K562 (cell line): ENCODE data around the gene S100P. TPM values are rescaled to one million over a fixed set of nuclear protein-coding genes. Genes with fewer than 3 reads are reported as not detected.

ENCODE experiments used
- ATAC-seq: fragments of 200-7000 bp; cut with Tn5 transposase; 3 replicates; pipeline ENCODE4 v1.9.1; 2020; ENCODE audit warnings: moderate library complexity
- BruUV-seq: library from RNA; stranded (reverse); fragments of 400-500 nt; replicated peaks from 2 replicates; lab custom pipeline; 2021; lab: Mats Ljungman, UMichigan
- CTCF ChIA-PET: fragments of 300-600 bp; formaldehyde crosslinking; extraction: SDS; loops from one replicate; lab custom pipeline; 2021; ENCODE audit warnings: low intra/inter-chr PET ratio; lab: Yijun Ruan, JAX
- POLR2A ChIA-PET: fragments of 300-600, 350-650 bp; sonication (Branson Sonifier 250); formaldehyde crosslinking; extraction: SDS; loops from one replicate; lab custom pipeline; 2021; ENCODE audit warnings: antibody characterized with exemption, inconsistent platforms; lab: Yijun Ruan, JAX
- DNase-seq, 4 experiments: peaks; one replicate each; pipeline versions ENCODE4 v3.0.0 to v3.0.0-alpha.2; 2011 to 2018; ENCODE audit warnings: low spot score in 3 of 4, mixed read lengths in 3 of 4; ENCODE audit errors: extremely low read depth in 1 of 4
- FAIRE-seq: peaks from 2 replicates; lab custom pipeline; 2011; peaks lifted over from hg19 to GRCh38; lab: Jason Lieb, UNC
- H2AFZ ChIP-seq: 2 replicates; pipeline ENCODE4 v1.6.0; 2011; ENCODE audit warnings: low read depth, low read length, control low read depth, inconsistent platforms
- H3K27ac ChIP-seq: fragments of 200-600 bp; 3 replicates; pipeline ENCODE4 v1.8.0; 2011; ENCODE audit warnings: low read depth, mild to moderate bottlenecking, control low read depth, inconsistent platforms, low read length, moderate library complexity, mixed read lengths; ENCODE audit errors: extremely low read depth
- H3K27me3 ChIP-seq, 2 experiments: fragments of 300-600 bp in 1 of 2; 2 replicates in 1 of 2; 3 replicates in 1 of 2; pipeline versions ENCODE4 v1.6.0 to v1.8.0; 2011; ENCODE audit warnings: inconsistent platforms in 2 of 2, low read length in 2 of 2, mild to moderate bottlenecking in 1 of 2, mixed read lengths in 1 of 2, moderate library complexity in 1 of 2; ENCODE audit not compliant: control insufficient read depth in 2 of 2, insufficient read depth in 2 of 2
- H3K36me3 ChIP-seq: fragments of 300-600 bp; 3 replicates; pipeline ENCODE4 v1.8.0; 2011; ENCODE audit warnings: mild to moderate bottlenecking, low read length, inconsistent platforms; ENCODE audit not compliant: control insufficient read depth, insufficient read depth
- H3K4me1 ChIP-seq, 2 experiments: fragments of 200-600 bp in 1 of 2; replicated peaks in 1 of 2; 2 replicates in 1 of 2; 3 replicates in 1 of 2; pipeline versions ENCODE4 v1.5.1 to v1.8.0; 2011; ENCODE audit warnings: inconsistent platforms in 2 of 2, low read length in 2 of 2, mild to moderate bottlenecking in 1 of 2, mixed read lengths in 1 of 2, moderate library complexity in 1 of 2; ENCODE audit not compliant: control insufficient read depth in 2 of 2, insufficient read depth in 2 of 2
- H3K4me2 ChIP-seq: 2 replicates; pipeline ENCODE4 v1.6.1; 2011; ENCODE audit warnings: low read length, control low read depth, inconsistent platforms, mixed read lengths; ENCODE audit not compliant: insufficient read depth
- H3K4me3 ChIP-seq: fragments of 200-600 bp; sonication (generic), shearing (Covaris generic); 2 replicates; pipeline ENCODE4 v1.5.1; 2016; ENCODE audit warnings: control low read depth, inconsistent platforms
- H3K79me2 ChIP-seq: fragments of 200-600 bp; 3 replicates; pipeline ENCODE4 v1.8.0; 2011; ENCODE audit warnings: low read length, inconsistent platforms; ENCODE audit not compliant: control insufficient read depth, insufficient read depth
- H3K9ac ChIP-seq, 2 experiments: 2 replicates each; pipeline versions ENCODE4 v1.6.0 to v1.6.1; 2011; ENCODE audit warnings: low read depth in 2 of 2, low read length in 2 of 2, control low read depth in 1 of 2, inconsistent platforms in 1 of 2, mild to moderate bottlenecking in 1 of 2, mixed read lengths in 1 of 2; ENCODE audit not compliant: insufficient read depth in 1 of 2
- H3K9me1 ChIP-seq: one replicate; pipeline ENCODE4 v1.6.0; 2011; ENCODE audit warnings: inconsistent platforms, mild to moderate bottlenecking, low read length, moderate library complexity; ENCODE audit not compliant: control insufficient read depth, insufficient read depth
- H3K9me3 ChIP-seq: replicated peaks from 2 replicates; pipeline ENCODE4 v1.5.1; 2011; ENCODE audit warnings: low read depth, low read length, inconsistent platforms; ENCODE audit not compliant: control insufficient read depth, insufficient read depth
- H4K20me1 ChIP-seq: replicated peaks from 2 replicates; pipeline ENCODE4 v1.6.1; 2011; ENCODE audit warnings: low read length, inconsistent platforms, mixed read lengths; ENCODE audit not compliant: control insufficient read depth, insufficient read depth
- BRD9 ChIP-seq: fragments of 450-650 bp; IDR thresholded peaks from 2 replicates; pipeline ENCODE4 v1.6.1; 2018; ENCODE audit warnings: low read depth; ENCODE audit not compliant: partially characterized antibody
- DNMT1 ChIP-seq: fragments of 450-650 bp; IDR thresholded peaks from 2 replicates; pipeline ENCODE4 v1.6.1; 2016; ENCODE audit warnings: antibody characterized with exemption, mild to moderate bottlenecking
- HLTF ChIP-seq: fragments of 450-650 bp; IDR thresholded peaks from 2 replicates; pipeline ENCODE4 v1.6.1; 2016
- MAZ ChIP-seq, 2 experiments: fragments of 450-650 bp in 1 of 2; sonication (generic) in 1 of 2; formaldehyde crosslinking; IDR thresholded peaks in 1 of 2; conservative IDR thresholded peaks in 1 of 2; 2 replicates each; pipeline versions ENCODE4 v1.4.0 to v1.5.0; 2020; ENCODE audit warnings: mild to moderate bottlenecking in 1 of 2, missing genetic modification reagents in 1 of 2
- MTA3 ChIP-seq: fragments of 450-650 bp; formaldehyde crosslinking; IDR thresholded peaks from 2 replicates; pipeline ENCODE4 v1.6.1; 2017; ENCODE audit warnings: mild to moderate bottlenecking, borderline replicate concordance
- NEUROD1 ChIP-seq: fragments of 150-350 bp; IDR thresholded peaks from 2 replicates; pipeline ENCODE4 v1.6.1; 2014; ENCODE audit warnings: borderline replicate concordance, low read length, low read depth; ENCODE audit not compliant: partially characterized antibody
- NR2C2 ChIP-seq, 2 experiments: fragments of 200-800 bp in 1 of 2; sonication (Bioruptor generic) in 1 of 2; sonication (generic) in 1 of 2; formaldehyde crosslinking in 1 of 2; IDR thresholded peaks; 2 replicates each; pipeline versions ENCODE4 v1.6.1 to v1.8.0; 2016 to 2022; ENCODE audit warnings: mild to moderate bottlenecking in 1 of 2, missing compliant biosample characterization in 1 of 2, missing genetic modification characterization in 1 of 2, missing genetic modification reagents in 1 of 2
- PCBP2 ChIP-seq: fragments of 200-400 bp; formaldehyde crosslinking; IDR thresholded peaks from 2 replicates; pipeline ENCODE4 v1.6.1; 2018; ENCODE audit warnings: low read length, low read depth, mild to moderate bottlenecking, moderate library complexity; ENCODE audit not compliant: poor library complexity, severe bottlenecking
- SAFB ChIP-seq: fragments of 200-400 bp; formaldehyde crosslinking; IDR thresholded peaks from 2 replicates; pipeline ENCODE4 v1.6.1; 2017; ENCODE audit warnings: low read depth, low read length, borderline replicate concordance
- SMC3 ChIP-seq: conservative IDR thresholded peaks from 2 replicates; pipeline ENCODE4 v1.6.1; 2011; ENCODE audit warnings: low read depth, low read length, improper control_type of control experiment; ENCODE audit not compliant: insufficient read depth
- VEZF1 ChIP-seq: fragments of 200-800 bp; sonication (Bioruptor generic); IDR thresholded peaks from 2 replicates; pipeline ENCODE4 v1.6.1; 2017; ENCODE audit warnings: missing genetic modification characterization, missing compliant biosample characterization
- ZFX ChIP-seq: sonication (generic); formaldehyde crosslinking; IDR thresholded peaks from 2 replicates; pipeline ENCODE4 v1.8.0; 2022; ENCODE audit warnings: mild to moderate bottlenecking, missing genetic modification reagents, moderate library complexity
- ZNF212 ChIP-seq: fragments of 450-650 bp; formaldehyde crosslinking; IDR thresholded peaks from 2 replicates; pipeline ENCODE4 v1.4.0; 2020; ENCODE audit warnings: mild to moderate bottlenecking
- ZNF354B ChIP-seq: fragments of 250-450 bp; sonication (Bioruptor Pico); IDR thresholded peaks from 2 replicates; pipeline ENCODE4 v1.4.0; 2020
- ZNF696 ChIP-seq: fragments of 250-450 bp; sonication (Bioruptor Pico); conservative IDR thresholded peaks from 2 replicates; pipeline ENCODE4 v1.4.0; 2020; ENCODE audit warnings: mild to moderate bottlenecking, moderate library complexity
- ZNF766 ChIP-seq: fragments of 200-800 bp; sonication (Bioruptor generic); conservative IDR thresholded peaks from 2 replicates; pipeline ENCODE4 v1.6.1; 2016; ENCODE audit warnings: missing genetic modification characterization, missing compliant biosample characterization
- WGBS: fragments of 100-300 bp; shearing (Covaris generic); methylation state at CpG from one replicate; pipeline ENCODE4 v1.1.6; 2016; ENCODE audit warnings: low coverage, mixed read lengths; ENCODE audit not compliant: insufficient coverage; ENCODE audit errors: missing lambda C conversion rate; 5-methylcytosine and 5-hydroxymethylcytosine counted together
- in situ Hi-C: fragments of 300-500 bp; cut with MboI; formaldehyde crosslinking; loops from 4 replicates; pipeline ENCODE4 v1.15.0; 2018; ENCODE audit warnings: inconsistent platforms, mixed read lengths
- intact Hi-C: fragments of 100-400 bp; cut with micrococcal nuclease; formaldehyde crosslinking; loops from 2 replicates; pipeline ENCODE4 v1.14.2; 2022
- polyA plus RNA-seq, 8 experiments: library from polyadenylated mRNA; depleted of rRNA in 4 of 8; stranded (reverse) in 5 of 8; unstranded in 3 of 8; fragments of >200 nt; fragmentation: Nextera tagmentation in 2 of 8; fragmentation: Illumina TruSeq in 1 of 8; extraction: Ambion mirVana in 2 of 8; extraction: Trizol in 1 of 8; gene quantifications; 2 replicates each; pipeline versions ENCODE4 v1.2.1 to v1.2.3, GENCODE V29; 2011 to 2014; ENCODE audit warnings: inconsistent platforms in 1 of 8, missing spikeins in 1 of 8
- total RNA-seq, 7 experiments: library from RNA; depleted of rRNA in 6 of 7; stranded (reverse); fragments of >200 nt in 6 of 7; fragmentation: Illumina TruSeq in 2 of 7; extraction: Trizol in 2 of 7; gene quantifications; 2 replicates each; pipeline versions ENCODE4 v1.2.1 to v1.2.3, GENCODE V29; 2011 to 2021; ENCODE audit warnings: low replicate concordance in 1 of 7
- TF ChIP-seq, protein P1 (sequence below): fragments of 250-450 bp; sonication (Bioruptor Pico); IDR thresholded peaks from 2 replicates; pipeline ENCODE4 v1.8.0; 2022; ENCODE audit warnings: moderate library complexity, mild to moderate bottlenecking, inconsistent platforms
- TF ChIP-seq, protein P2 (sequence below): fragments of 450-650 bp; IDR thresholded peaks from 2 replicates; pipeline ENCODE4 v1.6.1; 2016; ENCODE audit warnings: borderline replicate concordance

Gene S100P
- total and polyA plus RNA-seq, 9 of the 15 experiments (the other 6 are each of a cell fraction or from before 2014, with no cell fraction given) = 4.1 to 23.8 (median 7.5) TPM

DNA sequence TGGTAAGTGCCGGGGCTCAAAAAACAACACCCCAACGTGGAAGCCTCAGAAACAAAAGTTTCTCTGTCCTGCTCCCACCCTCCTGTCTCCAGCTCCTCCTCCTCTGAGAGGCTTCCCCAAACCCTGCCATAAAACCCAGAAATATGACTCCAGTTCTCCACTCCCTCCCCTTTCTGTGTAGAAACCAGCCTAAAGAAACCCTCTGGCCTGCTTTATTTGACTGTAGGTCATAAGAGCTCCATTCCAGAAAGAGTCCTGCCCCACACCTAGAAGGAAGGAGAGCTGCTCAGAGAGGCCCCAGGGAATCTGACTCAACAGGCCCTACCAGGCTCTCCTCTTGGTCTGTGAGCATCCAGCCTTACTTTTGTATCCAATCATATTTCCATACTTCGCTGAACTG, 872 bp upstream of the S100P start:
- Histone ChIP-seq H3K9me3 (no peaks in the 10 kb centered on the region), H3K27ac (peak overlapping the region; percentile 45; the same call in 2 of the 3 replicates), H3K79me2 (no peaks in the 10 kb centered on the region), H3K36me3 (no peaks in the 10 kb centered on the region), H3K27me3 (no peaks in the 10 kb centered on the region), H3K4me1 (peaks cover 65 to 67% of the 10 kb centered on the region in 2 experiments), H4K20me1 (no peaks in the 10 kb centered on the region), H3K9ac (peak overlapping the region; percentile 5 to 83; a peak in 3 of 4 replicates), H2AFZ (peak overlapping the region; percentile 35), H3K4me2 (peak overlapping the region; percentile 61), H3K9me1 (no peaks in the 10 kb centered on the region), H3K4me3 (no peak overlapping the region)
- intact Hi-C loops = no loop called here
- ChIA-PET POLR2A (interaction anchor here (0.5 to 5.8 kb wide), 11 partner anchors 9 to 319 kb away, joined by 3 to 38 read pairs (median 3); partner anchors contain the start of gene MRFAP1L1), CTCF (interaction anchor here (0.6 kb wide), 1 partner anchor 349 kb away, joined by 3 read pairs; no protein-coding TSS in a partner anchor)
- no TSS peak for BruUV-seq
- WGBS = 50% methylated on average over 3 of the region's 3 CpGs
- DNase-seq = no peak
- in situ Hi-C loops = no loop called here
- peak; percentile 21 for ATAC-seq
- no peak for FAIRE-seq
- TF ChIP-seq PCBP2 = no peak
- no peak for TF ChIP-seq SMC3
- TF ChIP-seq MTA3 = 0 out of 2 replicates have a peak, but pooled peaks have one; percentile 3
- TF ChIP-seq VEZF1 = peak; percentile 21; the same call in 1 of the 2 replicates
- peak; percentile 96 for TF ChIP-seq ZNF766 (CRISPR knock-in tag)
- TF ChIP-seq, protein P1, sequence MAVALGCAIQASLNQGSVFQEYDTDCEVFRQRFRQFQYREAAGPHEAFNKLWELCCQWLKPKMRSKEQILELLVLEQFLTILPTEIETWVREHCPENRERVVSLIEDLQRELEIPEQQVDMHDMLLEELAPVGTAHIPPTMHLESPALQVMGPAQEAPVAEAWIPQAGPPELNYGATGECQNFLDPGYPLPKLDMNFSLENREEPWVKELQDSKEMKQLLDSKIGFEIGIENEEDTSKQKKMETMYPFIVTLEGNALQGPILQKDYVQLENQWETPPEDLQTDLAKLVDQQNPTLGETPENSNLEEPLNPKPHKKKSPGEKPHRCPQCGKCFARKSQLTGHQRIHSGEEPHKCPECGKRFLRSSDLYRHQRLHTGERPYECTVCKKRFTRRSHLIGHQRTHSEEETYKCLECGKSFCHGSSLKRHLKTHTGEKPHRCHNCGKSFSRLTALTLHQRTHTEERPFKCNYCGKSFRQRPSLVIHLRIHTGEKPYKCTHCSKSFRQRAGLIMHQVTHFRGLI = no peak
- TF ChIP-seq HLTF = no peak
- TF ChIP-seq, protein P2, sequence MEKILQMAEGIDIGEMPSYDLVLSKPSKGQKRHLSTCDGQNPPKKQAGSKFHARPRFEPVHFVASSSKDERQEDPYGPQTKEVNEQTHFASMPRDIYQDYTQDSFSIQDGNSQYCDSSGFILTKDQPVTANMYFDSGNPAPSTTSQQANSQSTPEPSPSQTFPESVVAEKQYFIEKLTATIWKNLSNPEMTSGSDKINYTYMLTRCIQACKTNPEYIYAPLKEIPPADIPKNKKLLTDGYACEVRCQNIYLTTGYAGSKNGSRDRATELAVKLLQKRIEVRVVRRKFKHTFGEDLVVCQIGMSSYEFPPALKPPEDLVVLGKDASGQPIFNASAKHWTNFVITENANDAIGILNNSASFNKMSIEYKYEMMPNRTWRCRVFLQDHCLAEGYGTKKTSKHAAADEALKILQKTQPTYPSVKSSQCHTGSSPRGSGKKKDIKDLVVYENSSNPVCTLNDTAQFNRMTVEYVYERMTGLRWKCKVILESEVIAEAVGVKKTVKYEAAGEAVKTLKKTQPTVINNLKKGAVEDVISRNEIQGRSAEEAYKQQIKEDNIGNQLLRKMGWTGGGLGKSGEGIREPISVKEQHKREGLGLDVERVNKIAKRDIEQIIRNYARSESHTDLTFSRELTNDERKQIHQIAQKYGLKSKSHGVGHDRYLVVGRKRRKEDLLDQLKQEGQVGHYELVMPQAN = no peak
- no peak for TF ChIP-seq MAZ (CRISPR knock-in tag; conservative IDR thresholded peaks at IDR 0.05 in 1 of 2, IDR thresholded peaks at IDR 0.05 in 1 of 2)
- TF ChIP-seq NR2C2 (CRISPR knock-in tag; IDR thresholded peaks at IDR 0.05) = no peak
- peak; percentile 13; the same call in 1 of the 2 replicates for TF ChIP-seq NR2C2 (tag; IDR thresholded peaks at IDR 0.05)
- no peak for TF ChIP-seq ZNF354B (CRISPR knock-in tag)
- no peak for TF ChIP-seq BRD9
- TF ChIP-seq NEUROD1 = no peak
- no peak for TF ChIP-seq ZNF212 (CRISPR knock-in tag)
- TF ChIP-seq ZFX (CRISPR knock-in tag) = peak; percentile 47; the same call in 1 of the 2 replicates
- TF ChIP-seq SAFB = no peak
- no peak for TF ChIP-seq DNMT1
- no peak for TF ChIP-seq ZNF696 (CRISPR knock-in tag)
